Stimulated activated CD4-positive, alpha-beta T cell treated with anti-CD3 and anti-CD28 coated beads, Interleukin-1b, Interleukin-23, amount 100 ng/mL, for 24 hours (primary cell): Measurements from ENCODE around the gene PLCG2.

ENCODE experiments used
- DNase-seq, 4 experiments: peaks; one replicate each; pipeline ENCODE4 v3.0.0-alpha.2; 2020; ENCODE audit warnings: low read depth in 4 of 4, low spot score in 1 of 4

Gene PLCG2

GRCh38 chr16:81905277-81905676, 126.2 kb downstream of the PLCG2 start:
- no peak for DNase-seq

DNA sequence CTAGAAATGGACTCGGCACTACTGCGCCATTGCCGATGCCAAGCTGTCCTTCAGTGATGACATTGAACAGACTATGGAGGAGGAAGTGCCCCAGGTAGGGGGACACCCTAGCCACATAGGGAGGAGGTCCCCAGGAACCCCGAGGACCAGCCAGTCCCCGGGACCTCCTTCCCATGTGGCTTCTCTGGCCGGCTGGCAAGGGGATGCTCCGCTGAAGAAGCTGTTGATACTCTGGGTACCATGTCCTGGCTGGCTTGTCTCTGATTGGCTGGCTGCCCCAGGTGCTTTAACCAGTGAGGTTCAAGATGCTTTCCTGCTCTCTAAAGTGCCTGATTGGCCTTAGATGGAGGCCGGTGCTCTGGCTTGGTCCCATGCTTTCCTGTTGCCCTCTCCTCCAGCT, 128.6 kb downstream of the PLCG2 start:
- DNase-seq, result no peak

GRCh38 chr16:81908466-81909262, 129.6 kb downstream of the PLCG2 start:
- DNase-seq, result no peak

DNA sequence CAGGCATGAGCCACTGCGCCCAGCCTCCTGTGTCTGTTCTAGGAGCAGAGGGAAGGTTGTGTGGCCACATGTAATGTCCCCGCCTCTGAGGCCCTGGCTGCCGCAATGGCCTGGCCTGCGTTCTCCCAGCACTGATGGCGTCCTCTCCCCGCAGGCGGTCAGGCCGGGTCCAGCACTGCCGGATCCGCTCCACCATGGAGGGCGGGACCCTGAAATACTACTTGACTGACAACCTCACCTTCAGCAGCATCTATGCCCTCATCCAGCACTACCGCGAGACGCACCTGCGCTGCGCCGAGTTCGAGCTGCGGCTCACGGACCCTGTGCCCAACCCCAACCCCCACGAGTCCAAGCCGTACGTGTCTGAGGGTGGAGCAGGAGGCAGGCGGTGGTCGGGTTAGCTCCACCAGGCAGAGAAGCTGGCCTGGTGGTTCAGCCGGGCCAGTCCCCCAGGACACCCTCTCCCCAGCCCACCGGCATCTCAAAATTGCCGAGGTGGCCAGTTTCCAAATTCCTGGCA, 131.3 kb downstream of the PLCG2 start:
- DNase-seq, result no peak

DNA sequence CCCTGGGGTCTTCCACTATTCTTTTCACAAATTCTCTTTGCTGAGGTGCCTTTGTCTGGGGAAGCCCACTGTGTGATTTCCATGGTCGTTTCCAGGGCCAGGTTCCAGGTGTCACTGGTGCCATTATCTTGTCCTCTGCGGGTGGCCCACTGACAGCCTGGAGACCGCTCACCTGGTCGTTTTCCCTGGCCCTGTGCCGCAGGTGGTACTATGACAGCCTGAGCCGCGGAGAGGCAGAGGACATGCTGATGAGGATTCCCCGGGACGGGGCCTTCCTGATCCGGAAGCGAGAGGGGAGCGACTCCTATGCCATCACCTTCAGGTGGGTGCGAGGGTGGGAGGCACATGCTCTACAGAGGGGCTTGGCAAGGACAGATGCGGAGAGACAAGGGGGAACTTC, 133.3 kb downstream of the PLCG2 start:
- no peak for DNase-seq

- DNase-seq, result no peak
Observed at GRCh38 chr16:81913222-81913621, 134.1 kb downstream of the PLCG2 start.

GRCh38 chr16:81917375-81917774, 138.3 kb downstream of the PLCG2 start:
- DNase-seq, result no peak

GRCh38 chr16:81918927-81919326, 139.8 kb downstream of the PLCG2 start:
- no peak for DNase-seq

DNA sequence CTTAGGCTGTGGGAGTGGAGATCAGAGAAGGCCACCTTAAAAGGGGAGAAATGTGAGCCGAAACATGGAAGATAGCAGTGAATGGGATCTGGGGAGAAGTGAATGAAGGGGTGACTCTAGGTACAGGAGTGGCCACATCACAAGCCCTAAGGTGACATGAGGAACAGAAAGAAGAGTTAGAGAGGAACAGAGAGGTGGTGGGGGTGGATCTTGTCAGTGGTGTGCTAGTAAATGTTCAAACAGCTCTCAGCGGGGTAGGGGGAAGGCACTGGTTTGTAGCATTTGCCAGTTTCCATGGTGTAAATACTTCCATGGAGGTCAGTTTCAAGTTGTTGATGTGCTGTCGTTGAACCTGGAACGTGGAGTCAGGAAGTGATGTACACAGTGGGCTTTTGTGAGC, 141.4 kb downstream of the PLCG2 start:
- DNase-seq, result no peak

DNA sequence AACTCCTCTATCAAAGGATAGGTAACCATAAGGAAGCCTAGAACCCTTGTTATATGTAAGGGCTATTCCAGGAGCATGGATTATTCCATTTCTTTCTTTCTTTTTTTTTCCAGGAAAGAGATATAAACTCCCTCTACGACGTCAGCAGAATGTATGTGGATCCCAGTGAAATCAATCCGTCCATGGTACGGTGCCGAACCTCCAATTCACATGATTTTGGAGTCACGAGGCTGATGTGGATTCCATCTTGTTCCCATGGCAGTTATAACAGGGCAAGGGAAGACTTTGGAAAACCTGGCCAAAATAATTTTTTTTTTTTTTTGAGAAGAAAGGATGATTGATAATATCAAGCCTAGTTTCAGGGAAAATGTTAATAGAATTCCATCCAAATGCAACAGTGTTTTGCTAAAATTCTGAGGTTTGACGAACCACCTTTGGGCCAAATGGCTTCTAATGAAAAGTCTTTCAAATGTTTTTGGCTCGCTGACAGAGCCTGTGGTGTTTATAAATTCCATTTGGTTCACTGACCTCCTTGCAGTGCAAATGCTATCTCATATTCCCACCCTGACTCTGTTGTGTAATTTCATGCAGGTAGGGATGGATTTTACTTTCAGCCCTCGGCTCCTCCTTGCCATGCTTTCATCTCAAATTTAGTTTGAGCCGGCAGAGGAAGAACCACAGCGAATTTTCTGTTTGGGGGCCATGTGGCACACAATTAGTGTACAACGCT, 142.2 kb downstream of the PLCG2 start:
- DNase-seq, result no peak

- DNase-seq, result no peak
Observed at GRCh38 chr16:81921843-81922584, 142.9 kb downstream of the PLCG2 start.

GRCh38 chr16:81923296-81923695, 144.2 kb downstream of the PLCG2 start:
- DNase-seq, result no peak

- no peak for DNase-seq
Observed at GRCh38 chr16:81925016-81925415, 145.9 kb downstream of the PLCG2 start.

- DNase-seq, result no peak
Observed at GRCh38 chr16:81926036-81926435, 146.9 kb downstream of the PLCG2 start.

- DNase-seq, result no peak
Observed at GRCh38 chr16:81927561-81928185, 148.6 kb downstream of the PLCG2 start.

- no peak for DNase-seq
Observed at GRCh38 chr16:81928271-81928918, 149.3 kb downstream of the PLCG2 start.

DNA sequence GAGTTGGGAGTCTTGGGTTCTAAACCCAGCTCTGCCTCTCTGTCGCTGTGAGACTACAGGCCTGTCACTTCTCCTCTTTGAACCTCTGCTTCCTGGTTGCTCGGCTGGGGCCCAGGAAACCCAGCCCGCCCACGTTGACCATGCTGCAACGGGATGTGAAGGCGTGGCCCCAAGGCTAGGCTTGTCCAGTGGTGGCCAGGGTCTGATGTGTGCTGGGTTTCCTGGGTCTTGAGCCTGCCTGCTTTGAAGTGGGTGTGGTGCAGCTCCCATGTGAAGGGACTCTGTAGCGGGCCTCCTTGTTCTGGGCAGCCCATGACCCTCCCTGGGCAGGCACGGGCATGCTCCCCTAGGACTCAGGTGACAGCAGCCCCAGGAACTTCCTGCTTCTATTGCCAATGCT, 149.9 kb downstream of the PLCG2 start:
- DNase-seq, result peak in 1 of 4 experiments; percentile 1

DNA sequence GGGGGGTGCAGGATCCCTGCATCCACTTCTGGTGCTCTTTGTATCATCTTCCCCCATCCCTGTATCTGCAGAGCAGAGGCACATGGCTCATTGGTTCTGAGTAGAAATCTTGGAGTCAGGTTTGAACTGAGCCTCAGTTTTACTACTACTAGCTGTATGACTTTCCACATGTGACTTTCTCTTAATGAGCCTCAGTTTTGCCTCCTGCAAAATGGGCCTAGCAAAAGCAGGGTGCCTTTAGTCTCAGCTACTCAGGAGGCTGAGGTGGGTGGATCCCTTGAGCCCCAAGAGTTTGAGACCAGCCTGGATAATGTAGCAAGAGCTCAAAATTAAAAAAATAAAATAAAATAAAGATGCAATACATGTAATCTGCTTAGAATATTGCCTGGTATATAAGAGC, 150.8 kb downstream of the PLCG2 start:
- DNase-seq, result no peak

DNA sequence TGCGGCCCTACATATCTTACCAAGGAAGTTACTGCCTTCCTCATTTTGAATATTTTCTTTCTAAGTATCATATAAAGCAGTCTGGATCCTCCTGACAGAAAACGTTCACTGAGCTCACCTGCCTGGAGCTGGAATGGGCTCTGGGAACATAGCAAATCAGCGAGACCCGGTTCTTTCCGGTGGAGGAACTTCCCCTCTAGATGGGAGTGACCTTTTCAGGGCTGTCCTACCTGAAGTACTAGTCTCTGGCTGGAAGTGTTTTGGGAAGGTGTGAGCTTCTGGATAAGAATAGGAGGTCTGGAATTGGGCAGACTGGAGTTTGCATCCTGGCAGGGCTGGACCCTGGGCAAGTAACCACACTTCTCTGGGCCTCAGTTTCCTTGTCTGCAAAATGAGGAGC, 152.8 kb downstream of the PLCG2 start:
- DNase-seq, result no peak

GRCh38 chr16:81932668-81933067, 153.6 kb downstream of the PLCG2 start:
- DNase-seq, result no peak

GRCh38 chr16:81933361-81933760, 154.3 kb downstream of the PLCG2 start:
- no peak for DNase-seq
